HG02610 (cell line): ENCODE data around the gene PRDM10.
"Not testable (repeated sequence)": the region's sequence is repeated elsewhere in the genome, so short reads cannot be mapped to it uniquely, and the experiment has no call there.

ENCODE experiments used
- ATAC-seq: cut with Tn5 transposase; IDR thresholded peaks from one replicate; pipeline ENCODE4 v1.9.1; 2021; ENCODE audit warnings: mild to moderate bottlenecking, moderate library complexity; ENCODE audit not compliant: unreplicated experiment

Gene PRDM10

GRCh38 chr11:129917231-129917630 is 85.4 kb downstream of the PRDM10 start:
- no peak for ATAC-seq

GRCh38 chr11:129911298-129911697 is 91.3 kb downstream of the PRDM10 start:
- no peak for ATAC-seq

GRCh38 chr11:129910360-129910759 is 92.3 kb downstream of the PRDM10 start:
- no peak for ATAC-seq

DNA sequence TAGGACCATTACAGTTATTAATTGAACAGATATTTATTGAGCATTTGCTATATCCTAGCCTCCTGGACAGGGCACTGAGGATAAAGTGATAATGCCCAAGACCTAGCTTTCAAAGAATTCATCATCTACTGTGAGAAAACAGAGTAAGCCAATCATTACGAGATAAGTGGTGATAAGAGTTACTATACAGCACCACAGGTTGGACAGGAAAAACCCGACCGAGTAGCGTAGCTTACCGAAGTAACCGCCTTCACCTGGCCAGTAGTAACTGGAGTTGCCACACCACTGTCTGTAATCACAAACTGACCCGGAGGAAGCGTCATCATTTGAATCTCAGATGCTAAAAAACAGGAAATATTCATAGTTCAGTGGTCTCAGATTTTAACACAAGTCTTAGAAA is 97.2 kb downstream of the PRDM10 start:
- no peak for ATAC-seq

- no peak for ATAC-seq
These were observed 106.6 kb downstream of the PRDM10 start for GRCh38 chr11:129896062-129896461.

GRCh38 chr11:129895126-129896041 is 107.3 kb downstream of the PRDM10 start, which contains the start of gene NFRKB:
NFRKB (minus strand) TSS chr11:129895578; CDS start chr11:129892849, 2,729 bp downstream.
- ATAC-seq = peak; percentile 97

DNA sequence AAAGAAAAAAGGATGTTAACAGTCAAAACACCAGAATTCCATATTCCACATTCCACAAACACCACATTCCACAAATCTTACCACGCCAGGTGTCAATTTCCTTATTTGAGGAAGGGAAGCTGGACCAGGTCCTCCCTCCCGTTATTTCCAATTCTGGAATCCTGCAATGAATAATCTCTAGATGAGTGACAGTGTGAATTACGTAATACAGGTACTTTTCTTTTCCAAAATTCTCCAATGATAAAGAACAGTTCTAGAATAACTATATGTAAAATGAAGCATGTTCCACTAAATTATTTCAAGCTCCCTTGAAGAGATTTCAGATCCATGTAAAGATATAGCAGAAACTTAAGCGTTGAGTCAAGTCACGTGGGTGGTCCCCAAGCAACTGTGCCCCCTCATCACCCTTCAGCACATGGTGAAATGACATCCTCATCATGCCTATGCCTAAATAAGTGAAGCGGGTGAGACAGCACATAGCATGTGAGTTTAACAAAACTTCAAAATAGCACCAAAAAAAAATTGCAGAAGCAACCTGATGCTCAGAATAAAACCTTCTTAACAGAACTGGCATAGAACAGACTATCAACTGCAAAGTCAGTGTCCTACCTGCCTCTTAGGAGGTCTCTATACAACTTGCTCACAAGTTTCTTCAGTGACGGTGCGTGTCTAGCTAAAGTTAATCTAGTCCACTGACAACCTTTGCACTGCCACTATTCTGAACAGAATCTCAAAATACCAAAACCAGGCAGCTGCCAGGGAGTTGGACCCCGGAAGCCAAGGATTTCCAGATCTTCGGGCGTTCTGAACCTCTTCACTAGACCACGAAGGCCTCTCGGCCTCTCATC is 108.1 kb downstream of the PRDM10 start:
- no peak for ATAC-seq

GRCh38 chr11:129888451-129888850 is 114.2 kb downstream of the PRDM10 start:
- ATAC-seq = no peak

GRCh38 chr11:129885381-129885780 is 117.3 kb downstream of the PRDM10 start:
- ATAC-seq = no peak

- no peak for ATAC-seq
These were observed 118.1 kb downstream of the PRDM10 start for GRCh38 chr11:129884581-129884980.

GRCh38 chr11:129881570-129882170 is 121.0 kb downstream of the PRDM10 start:
- no peak for ATAC-seq

- ATAC-seq = no peak
These were observed 122.3 kb downstream of the PRDM10 start for GRCh38 chr11:129880311-129880710.

- no peak for ATAC-seq
These were observed 130.7 kb downstream of the PRDM10 start for GRCh38 chr11:129871914-129872313.

DNA sequence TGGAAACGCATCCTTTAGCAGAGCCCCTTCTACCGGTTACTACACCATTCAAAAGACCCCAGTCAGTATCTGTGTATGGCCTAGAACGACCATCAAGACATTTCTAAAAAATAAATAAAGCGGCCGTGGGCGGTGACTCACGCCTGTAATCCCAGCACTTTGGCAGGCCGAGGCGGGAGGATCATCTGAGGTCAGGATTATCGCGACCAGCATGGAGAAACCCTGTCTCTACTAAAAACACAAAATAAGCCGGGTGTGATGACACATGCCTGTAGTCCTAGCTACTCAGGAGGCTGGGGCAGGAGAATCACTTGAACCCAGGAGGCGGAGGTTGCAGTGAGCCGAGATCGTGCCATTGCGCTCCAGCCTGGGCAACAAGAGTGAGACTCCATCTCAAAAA is 134.0 kb downstream of the PRDM10 start:
- not testable (repeated sequence) for ATAC-seq

GRCh38 chr11:129866311-129866710 is 136.3 kb downstream of the PRDM10 start:
- ATAC-seq = no peak

DNA sequence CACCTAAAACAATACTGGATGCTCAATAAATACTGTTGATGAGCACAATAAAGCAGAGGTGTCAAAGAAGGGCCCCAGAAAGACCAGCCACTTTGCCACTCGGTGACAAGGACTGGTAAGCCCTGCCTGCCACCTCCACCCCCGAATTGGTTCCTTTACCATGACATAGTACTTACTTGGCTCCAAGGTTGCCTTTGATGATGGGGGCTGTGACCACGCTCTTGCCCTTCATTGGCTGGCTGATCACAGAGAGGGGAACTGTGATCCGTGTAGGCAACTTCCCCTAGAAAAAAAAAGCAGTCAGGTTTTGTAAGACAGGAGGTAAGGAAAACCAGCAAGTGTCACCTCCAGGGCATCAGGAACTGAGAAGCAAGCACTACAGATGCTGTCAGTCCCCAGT is 136.9 kb downstream of the PRDM10 start:
- ATAC-seq = no peak

GRCh38 chr11:129864811-129865210 is 137.8 kb downstream of the PRDM10 start:
- ATAC-seq = no peak

GRCh38 chr11:129861702-129862522 is 140.7 kb downstream of the PRDM10 start:
- ATAC-seq = no peak

GRCh38 chr11:129856036-129856435 is 146.6 kb downstream of the PRDM10 start:
- no peak for ATAC-seq

DNA sequence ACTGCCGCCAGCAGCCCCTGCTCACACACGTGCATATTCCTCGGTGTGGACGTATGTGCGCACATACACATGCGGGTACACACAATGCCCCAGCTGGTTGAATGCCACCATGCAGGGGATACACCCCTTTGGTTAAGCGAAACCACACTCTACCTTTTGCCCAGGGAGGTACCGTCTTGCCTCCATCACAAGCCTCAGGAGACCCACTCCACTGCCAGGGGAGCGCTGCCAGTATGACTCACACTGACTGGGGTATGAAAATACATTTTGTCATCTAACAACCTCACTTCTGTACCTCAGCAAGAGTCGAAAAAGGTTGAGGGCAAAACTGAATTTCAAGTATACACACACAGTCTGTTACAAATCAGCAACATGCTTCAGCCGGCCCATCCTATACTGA is 147.5 kb downstream of the PRDM10 start:
- ATAC-seq = no peak
